NCI-H510A treated with DMSO at 0.1 percent for 48 hours (cell line): ENCODE results near the gene ADTRP.

Experiments used
- DNase-seq: peaks from one replicate; lab custom pipeline; 2025; lab: John Stamatoyannopoulos, UW

ADTRP gene, protein sequence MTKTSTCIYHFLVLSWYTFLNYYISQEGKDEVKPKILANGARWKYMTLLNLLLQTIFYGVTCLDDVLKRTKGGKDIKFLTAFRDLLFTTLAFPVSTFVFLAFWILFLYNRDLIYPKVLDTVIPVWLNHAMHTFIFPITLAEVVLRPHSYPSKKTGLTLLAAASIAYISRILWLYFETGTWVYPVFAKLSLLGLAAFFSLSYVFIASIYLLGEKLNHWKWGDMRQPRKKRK

DNA sequence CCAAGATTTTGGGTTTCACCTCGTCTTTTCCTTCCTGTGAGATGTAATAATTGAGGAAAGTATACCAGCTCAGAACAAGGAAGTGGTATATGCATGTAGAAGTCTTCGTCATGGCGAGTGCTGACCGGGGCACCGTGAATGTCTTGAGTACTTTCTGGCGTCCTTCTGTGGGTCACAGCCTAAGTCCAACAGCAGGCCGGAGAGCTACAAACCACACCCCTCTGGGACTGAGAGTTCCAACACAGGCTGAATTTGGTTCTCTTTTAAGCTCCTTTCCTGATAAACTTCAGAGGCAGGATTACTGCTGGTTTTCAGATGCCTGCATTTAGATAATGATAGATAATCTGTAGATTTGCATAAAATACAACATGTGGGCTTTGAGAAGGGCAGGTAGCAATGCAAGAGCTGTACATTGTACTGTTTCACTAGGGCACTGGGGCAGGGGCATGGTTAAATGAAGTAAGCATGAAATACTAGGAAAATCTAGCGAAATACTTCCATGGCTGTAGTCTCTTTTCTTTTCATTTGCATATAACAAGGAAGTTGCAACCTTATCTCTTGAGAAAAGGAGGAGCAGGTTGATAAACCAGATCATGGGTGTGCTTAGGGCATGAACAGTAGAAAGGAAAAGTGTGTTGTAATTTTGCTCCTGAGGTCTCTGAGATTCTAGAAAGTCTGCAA lies at the start of gene ADTRP:
Gene ADTRP (minus strand): TSS at position 156 of the 681 bp plus-strand sequence. CDS start 44 bp downstream, at position 112.
- no peak for DNase-seq

DNA sequence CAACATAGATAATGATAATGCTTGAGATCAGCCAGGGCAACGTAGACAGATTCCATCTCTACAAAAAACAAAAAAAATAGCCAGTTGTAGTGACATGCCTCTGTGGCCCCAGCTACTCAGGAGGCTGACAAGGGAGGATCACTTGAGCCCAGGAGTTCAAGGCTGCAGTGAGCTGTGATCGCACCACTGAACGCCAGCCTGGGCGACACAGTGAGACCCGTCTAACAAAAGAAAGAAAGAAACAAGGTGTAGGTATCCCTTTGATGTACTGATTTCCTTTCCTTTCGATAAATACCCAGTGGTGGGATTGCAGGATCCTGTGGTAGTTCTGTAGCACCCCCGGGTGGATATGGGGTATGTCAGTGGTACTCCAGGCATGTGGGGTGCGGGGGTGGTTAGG lies 48.2 kb upstream of the ADTRP start:
- no peak for DNase-seq

DNA sequence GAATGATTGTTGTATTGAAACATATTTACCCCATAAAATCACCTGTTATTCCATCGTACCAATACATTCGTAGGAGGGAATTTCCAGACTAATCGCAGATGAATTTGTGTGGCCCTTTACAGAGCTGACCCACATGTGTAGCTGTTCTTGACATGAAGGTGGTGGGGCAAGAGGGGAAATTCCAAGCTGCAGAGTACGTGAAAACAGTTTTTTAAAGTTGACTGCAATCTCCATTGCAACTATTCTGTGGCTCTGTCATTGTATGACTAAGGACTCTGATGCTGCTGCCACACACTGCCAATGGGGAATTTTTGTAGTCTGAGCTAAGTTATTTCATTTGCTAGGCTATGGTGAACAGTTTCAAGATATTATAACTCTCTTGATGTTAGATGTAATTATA lies 46.4 kb upstream of the ADTRP start:
- no peak for DNase-seq

DNA sequence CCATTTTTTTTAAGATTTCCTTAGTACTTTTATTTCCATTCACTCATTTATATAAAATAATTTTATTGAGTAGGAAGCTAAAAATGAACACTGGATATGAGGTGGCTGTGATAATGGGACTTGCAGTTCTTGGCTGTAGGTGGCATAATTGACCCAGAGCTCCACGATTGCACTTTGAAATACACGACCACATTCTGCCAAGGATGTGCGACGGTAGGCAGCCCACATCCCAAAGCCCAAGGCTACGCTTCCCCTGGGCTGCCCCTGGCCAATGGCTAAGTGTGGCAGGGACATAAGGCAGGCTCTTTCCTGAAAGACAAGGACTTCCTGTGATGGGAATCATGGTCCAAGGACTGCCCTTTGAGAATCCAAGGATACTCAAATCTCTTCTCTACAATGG lies 43.7 kb upstream of the ADTRP start:
- no peak for DNase-seq

DNA sequence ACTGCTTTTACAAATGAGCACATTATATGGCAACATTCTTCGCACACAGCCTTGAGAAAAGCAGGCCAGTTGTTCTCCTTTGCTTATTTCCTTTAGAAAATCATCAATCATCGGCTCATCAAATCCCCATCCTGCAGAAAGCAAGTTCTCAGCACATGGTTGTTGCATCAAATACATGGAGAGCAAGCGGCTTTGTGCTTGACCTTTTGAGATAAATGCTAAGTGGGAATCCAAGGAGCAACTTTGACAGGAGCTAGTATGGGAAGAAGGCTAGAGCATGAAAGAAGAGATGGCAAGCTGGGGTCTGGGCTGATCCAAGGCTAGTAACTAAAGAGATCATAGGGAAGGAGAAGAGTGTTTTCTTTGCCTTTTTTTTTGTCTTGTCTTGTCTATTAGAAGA lies 43.2 kb upstream of the ADTRP start:
- no peak for DNase-seq

DNA sequence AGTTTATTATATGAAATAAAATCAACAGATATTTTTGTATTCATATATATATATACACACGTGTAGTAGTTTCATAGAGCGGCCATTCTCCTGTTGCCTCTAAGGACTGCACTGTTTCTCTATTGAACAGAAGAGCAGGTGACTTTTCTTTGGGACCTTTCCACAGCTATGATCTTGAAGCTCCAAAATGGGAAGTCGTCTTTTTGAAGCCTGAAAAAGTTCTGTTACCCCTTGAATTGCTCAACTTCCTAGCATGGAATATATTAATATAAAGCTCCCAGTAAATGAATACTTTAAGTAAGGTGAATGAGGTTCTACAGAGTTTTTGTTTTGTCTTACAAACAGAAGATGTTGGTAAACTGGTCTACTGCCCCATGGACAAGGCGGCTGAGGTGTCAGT lies 42.2 kb upstream of the ADTRP start:
- no peak for DNase-seq

DNA sequence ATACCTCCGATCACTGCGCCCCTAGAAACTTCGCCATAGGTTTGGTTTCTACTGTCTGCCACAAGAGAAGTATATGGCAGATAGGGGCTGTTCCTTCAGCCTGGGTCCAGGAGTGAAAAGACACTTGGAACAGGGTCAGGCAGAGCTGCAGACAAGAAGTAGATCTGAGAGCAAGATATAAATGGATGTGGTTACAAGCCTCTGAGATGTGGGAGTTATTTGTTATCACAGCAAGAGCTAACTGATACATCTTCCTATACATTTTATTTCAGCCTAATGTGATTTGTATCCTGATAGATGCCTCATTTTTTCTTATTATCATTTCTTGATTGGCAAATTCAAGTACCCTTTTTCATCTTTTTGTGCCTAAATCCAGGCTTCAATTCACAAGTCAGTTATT lies 40.9 kb upstream of the ADTRP start:
- DNase-seq = no peak

DNA sequence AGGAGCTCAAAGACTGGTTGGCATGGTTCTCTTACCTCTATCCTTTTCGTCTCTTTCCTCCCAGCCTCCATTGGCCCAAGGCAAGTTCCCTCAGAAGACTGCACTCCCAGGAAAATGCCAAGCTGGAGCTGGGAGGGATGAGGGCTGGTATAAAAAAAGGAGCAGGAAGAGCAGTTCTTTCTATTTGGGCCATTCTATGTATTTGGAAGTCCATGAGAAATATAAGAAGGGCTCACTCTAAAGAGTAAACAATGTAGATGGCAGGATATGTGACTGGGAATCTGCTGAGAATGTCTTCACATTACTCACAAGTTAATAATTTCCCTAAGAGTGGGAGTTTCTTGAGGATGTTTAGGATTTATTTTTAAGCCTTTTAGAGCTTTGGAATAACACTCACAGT lies 36.6 kb upstream of the ADTRP start:
- no peak for DNase-seq

DNA sequence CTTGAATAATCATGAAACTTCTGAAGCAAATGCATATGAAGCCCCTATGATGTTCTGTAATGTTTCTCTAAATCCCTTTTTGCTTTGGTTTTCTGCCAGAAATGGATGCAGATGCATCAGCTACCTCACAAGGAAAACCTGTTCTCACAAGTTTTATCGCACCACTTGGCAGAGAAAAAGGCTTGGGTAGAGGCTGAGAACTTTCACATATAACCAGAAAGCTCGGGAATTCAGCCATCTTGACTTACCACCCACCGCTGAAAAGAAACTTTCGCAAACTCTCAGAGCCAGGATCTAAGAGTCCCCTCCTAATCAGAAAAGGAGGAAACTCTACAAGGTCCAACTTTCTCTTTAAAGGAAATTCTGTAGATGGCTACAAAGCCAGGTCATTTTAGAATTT lies 36.2 kb upstream of the ADTRP start:
- no peak for DNase-seq

DNA sequence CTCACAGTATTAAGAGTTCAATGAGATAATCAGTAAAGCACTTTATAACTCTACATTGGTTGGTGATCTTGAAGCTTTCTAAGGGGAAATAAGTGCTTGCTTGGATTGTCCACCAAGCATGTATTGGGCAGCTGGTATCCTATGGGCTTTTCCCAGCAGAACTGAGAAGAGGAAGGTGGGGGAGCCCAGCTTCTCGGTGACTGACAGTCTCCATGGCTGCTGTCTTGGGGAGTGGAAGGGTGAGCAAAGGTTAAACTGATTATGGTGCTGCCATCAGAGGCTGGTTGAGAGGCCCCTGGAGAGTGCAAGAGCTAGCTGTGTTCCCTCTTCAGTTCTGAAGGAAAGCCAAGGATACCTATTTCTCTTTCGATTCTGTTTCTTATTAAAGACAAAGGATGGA lies 35.5 kb upstream of the ADTRP start:
- no peak for DNase-seq

DNA sequence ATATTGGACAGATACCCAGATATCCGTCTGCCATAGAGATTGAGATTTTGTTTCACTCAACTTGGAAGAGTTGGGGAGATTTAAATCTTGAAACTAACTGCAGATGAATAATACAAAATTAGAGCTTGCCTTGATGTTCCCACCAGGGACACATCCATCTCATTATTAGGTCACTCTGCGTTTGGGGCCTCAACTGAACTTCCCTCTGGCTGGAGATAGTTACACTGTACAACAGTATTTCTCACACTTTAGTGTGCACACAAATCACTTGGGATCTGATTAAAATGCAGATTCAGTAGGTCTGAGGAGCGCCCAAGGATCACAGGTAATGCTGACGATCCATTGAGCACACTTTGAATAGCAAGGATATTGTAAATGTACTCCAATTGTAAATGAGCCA lies 35.0 kb upstream of the ADTRP start:
- DNase-seq = no peak

DNA sequence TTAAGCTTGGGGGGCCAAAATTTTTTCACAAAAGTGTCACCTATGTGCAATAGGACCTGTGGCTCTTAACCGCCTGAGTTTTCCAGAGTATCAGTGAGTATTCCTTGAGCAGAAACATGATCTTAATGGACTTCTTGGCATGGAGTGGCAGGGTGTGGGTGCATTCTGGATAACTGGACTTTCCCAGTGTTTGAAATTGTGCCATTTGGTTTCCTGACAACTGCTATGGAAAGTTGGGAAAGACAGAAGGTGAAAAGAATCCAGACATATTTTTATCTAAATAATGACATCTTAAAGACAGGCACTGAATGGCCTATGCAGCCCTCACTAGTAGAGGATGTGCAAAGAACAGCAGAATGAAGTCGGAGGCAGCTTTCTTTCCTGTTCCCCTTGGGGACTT lies 34.3 kb upstream of the ADTRP start:
- DNase-seq = no peak

DNA sequence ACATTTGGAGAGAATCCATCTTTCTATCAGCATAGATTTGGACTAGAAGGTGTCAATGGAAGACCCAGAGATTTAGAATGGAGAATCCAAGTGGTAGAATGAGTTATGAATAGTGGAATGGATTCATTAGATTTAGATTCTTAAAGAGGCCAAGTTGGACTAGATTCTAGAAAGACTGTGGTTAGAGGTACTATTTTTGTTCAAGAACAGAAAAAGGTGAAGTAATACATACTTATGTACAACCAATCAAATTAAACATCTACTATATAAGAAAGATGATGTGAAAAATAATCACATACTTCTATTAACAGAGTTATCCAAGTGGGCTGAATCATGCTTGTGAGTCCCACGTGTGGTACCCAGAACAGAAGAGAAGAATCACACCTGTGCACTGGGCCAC lies 33.8 kb upstream of the ADTRP start:
- no peak for DNase-seq

DNA sequence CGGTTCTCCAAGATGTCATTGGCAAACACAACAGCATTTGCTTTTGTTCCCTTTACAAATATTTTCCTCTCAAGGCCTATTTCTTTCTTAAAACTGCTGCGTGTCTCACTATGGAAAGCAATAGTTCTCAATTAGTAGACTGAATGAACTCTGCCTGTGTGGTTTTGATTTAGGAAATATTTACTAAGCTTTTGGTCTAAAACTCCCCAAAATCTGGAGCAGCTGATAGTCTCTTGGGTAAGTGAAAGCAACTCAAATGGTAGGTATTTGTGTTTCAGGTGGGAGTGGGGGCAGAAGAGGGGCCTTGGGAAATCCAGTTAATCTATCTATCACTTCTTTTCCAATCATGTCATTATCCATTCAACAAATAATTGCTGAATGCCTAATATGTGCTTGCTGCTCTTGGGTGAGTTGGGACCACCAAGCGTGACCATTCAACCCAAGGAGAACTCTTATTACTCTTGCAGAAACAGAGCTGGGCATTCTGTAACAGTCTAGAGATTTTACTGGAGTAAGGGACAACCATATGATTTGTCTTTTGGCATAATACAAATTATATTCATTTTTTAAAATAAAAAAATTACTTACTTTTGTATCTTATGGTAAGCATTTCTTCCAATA lies 33.2 kb upstream of the ADTRP start:
- no peak for DNase-seq

DNA sequence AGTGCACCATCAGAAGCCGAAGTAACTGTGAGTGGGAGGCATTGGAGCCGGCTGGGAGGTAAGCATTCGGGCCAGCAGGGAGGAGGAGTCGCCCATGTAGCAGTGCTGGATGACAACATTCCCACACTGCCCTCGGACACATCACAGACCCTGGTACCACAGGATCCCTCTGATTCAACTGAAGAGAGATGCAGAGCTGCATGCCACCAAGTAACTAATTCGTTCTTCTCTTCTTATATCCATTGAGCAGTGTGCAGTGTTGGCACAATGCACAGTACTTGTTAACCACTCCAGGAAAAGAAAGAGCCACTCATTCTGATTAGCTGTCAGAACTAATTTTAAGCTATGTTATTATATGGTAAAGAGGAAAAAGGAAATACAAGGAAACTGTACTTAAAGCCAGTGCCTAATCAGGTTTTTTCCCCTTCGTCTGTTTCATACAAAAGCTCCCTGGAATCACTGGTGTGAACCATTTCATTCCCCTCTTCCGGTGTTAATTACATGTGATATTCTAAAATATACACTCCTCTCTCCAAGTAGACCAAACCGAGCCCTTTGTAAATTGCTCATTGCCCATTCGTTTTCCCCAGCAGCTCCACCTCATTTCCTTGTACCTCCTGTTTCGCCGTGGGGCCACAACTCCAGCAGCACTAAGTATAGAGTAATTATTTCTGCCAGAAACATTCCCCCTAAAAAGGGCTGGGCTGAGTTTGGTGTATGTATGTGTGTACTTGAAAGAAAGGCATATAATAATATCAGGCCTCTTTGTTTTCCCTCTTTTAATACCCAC lies 32.4 kb upstream of the ADTRP start:
- no peak for DNase-seq

DNA sequence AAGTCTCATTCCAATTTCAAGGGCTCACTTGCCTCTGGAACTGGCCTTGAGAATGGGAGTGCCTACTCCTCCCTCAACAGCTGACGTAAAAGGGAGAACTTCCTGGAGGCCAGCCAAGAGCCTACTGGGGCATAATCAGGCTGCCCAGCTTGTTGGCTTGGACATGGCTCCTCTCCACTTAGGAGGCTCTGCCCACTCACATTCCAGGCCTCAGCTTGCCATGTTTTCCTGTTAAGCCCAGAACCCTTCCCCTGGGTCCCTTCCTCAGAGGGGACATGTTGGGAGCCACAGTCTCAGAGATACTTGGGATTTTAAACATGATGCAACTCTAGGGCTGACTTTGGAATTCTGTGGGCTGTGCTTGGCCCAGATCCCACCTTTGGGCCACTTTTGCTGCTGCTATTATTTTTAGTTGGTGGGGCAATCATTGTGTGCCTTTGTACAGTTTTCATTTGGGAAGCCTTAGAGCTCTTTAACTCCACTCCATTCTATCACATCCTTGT lies 31.5 kb upstream of the ADTRP start:
- no peak for DNase-seq

DNA sequence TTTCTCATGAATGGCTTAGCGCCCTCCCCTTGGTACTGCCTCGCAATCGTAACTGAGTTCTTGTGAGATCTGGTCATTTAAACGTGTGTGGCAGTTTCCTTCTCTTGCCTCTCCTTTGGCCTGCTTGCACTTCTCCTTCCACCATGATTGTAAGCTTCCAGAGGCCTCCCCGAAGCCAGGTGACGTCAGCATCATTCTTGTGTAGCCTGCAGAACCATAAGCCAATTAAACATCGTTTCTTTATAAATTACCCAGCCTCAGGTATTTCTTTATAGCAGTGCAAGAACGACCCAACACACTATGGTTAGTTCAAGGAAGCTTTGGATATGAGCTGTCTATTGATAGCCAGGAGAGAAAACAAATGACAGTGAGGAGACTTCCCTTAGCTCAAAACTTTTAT lies 29.5 kb upstream of the ADTRP start:
- DNase-seq = no peak

DNA sequence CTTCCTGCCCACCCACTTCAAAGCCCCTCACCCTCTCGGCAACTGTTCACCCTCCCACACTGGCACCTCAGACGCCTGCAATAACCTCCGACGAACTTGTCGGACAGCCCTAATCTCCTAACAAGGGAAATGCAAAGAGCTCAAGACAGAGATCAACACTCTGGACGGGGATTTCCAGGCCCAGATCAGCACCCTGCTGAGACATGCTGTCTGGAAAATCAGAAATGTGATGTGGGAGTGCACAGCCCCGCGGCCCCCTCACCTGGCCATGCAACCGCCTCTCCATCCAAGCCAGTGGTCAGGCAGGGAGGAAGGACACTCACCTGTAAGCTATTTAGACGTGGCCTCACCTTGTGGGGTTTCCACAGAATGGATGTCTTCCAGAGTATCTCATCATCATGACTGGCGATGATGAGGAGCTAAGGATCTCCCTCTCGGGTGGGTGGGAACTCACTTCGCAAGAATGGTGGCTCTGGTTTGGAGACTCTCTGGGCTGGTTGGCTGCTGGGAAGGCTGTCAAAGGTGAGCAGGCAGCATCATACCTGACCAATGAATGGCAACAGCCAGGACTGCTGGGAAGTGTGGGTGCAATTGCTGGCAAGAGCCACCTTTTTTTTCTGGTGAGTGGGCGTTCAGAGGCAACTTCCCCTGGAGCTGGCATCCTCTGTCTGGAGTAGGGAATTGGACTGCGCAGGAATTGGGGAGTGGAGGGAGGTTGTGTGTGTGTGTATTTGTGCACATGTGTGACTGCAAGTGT lies 28.1 kb upstream of the ADTRP start:
- no peak for DNase-seq

DNA sequence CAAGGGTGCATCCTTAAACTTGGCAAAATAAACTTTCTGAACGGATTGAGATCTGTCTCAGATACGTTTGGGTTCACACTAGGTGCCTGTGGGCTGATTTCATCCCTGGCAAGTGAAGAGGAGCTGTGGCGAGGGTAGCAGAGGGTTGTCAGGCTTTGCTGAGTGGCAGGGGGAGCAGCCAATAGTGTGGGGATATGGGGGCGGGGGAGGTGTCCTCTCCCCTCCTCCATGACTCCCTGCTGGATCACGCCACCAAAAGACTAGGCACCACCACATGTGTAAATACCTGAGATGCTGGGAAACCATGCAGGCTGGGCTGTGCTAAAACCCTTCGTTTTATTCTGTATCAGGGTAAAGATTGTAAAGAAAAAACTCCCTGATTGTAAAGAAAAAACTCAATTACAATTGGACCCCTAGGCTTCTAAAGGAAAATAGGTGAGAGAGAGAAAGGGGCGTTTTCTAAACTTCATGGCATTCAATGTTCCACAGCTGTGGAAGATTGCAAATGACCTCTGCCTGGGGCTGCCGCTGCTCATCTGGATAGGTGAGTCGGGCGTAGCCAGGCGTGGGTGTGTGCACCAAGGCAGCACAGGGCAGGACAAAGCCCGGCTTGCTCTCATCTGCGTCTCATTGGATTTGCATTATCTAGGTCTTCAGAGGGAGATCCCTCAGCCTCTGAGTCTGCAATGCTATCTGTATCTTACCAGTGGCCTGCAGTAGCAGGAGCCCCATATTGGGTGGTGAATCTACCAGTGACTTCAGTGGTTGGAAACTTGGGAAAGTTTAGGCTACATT lies 26.9 kb upstream of the ADTRP start:
- DNase-seq = no peak

DNA sequence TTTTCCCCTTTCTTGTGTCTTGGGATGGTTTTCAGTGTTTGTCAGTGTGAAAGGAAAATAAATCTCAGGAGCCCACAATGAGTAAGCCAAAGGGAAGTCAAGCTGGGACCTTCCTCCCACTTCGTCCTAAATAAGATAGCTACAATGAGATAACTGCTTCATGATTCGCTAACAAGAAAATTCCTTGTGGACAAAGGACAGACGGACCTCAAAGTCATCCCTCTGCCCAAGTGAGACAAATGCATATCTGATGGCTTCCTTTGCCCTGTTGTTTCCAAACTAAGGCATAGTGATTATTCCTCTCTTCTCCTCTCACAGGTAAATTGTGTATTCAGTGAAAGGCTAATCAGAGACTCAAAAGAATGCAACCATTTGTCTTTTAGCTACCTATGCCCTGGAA lies 26.1 kb upstream of the ADTRP start:
- no peak for DNase-seq

DNA sequence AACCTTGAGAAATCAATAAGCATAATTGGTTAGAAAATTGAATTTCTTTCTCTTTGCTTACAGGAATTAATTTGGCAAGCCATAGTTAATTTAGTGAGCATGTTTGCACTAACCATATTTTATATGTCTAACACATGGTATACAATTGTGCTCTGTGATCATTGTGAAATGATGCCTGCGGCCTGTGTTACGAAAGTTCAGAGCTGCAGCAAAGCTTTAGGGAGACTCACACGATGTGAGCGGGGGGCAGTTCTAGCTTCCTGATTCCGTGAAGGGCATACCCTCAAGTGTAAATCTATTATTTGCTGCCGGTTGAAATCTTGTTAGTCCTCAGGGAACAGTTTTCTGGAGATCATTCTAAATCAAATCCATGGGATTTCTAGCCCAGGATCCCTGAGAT lies 25.5 kb upstream of the ADTRP start:
- DNase-seq = no peak
